Measurements from ENCODE around the gene BRMS1. TPM values are rescaled to one million over a fixed set of nuclear protein-coding genes. Genes with fewer than 3 reads are reported as not detected.
A peak's percentile ranks its signal among the peaks of the same experiment; 100 is the strongest.
"Not testable (repeated sequence)": the region's sequence is repeated elsewhere in the genome, so short reads cannot be mapped to it uniquely, and the experiment has no call there.

The BRMS1 gene
- total RNA-seq, 1 donor from 2014 or later: 37.8 TPM

GRCh38 chr11:66322732-66323427 is 22.0 kb downstream of the BRMS1 start:
- H3K27me3 ChIP-seq (ENCODE audit: low read depth): no peaks in the 10 kb centered on the region
- H3K4me1 ChIP-seq: peaks cover 28% of the 10 kb centered on the region
- no peak overlapping the region for H3K4me3 ChIP-seq
- no peak overlapping the region for H3K27ac ChIP-seq
- DNase-seq (no peak), ATAC-seq (no peak)
- no peaks in the 10 kb centered on the region for H3K36me3 ChIP-seq
- no peaks in the 10 kb centered on the region for H3K9me3 ChIP-seq
- intact Hi-C loops (cut with DNase I): no loop called here
- TF ChIP-seq CTCF (IDR thresholded peaks at IDR 0.05): no peak

GRCh38 chr11:66321606-66322005 is 23.3 kb downstream of the BRMS1 start:
- no peak for TF ChIP-seq CTCF (IDR thresholded peaks at IDR 0.05)
- H3K27ac ChIP-seq: no peak overlapping the region
- no peak for ATAC-seq

GRCh38 chr11:66320748-66321147 is 24.2 kb downstream of the BRMS1 start:
- DNase-seq; H3K27ac ChIP-seq; ATAC-seq; H3K9me3 ChIP-seq; H3K36me3 ChIP-seq; H3K27me3 ChIP-seq (ENCODE audit: low read depth); H3K4me3 ChIP-seq; intact Hi-C loops (cut with DNase I): not testable (repeated sequence)
- peaks cover 34% of the 10 kb centered on the region for H3K4me1 ChIP-seq

More at GRCh38 chr11:66321606-66322005, 23.3 kb downstream of the BRMS1 start:
- intact Hi-C loops (cut with DNase I): no loop called here
- H3K4me3 ChIP-seq: no peak overlapping the region
- peaks cover 31% of the 10 kb centered on the region for H3K4me1 ChIP-seq
- no peak for DNase-seq
- no peaks in the 10 kb centered on the region for H3K9me3 ChIP-seq
- no peaks in the 10 kb centered on the region for H3K27me3 ChIP-seq (ENCODE audit: low read depth)
- no peaks in the 10 kb centered on the region for H3K36me3 ChIP-seq

- H3K4me3 ChIP-seq; H3K27ac ChIP-seq; intact Hi-C loops (cut with DNase I); H3K27me3 ChIP-seq (ENCODE audit: low read depth); DNase-seq; H3K9me3 ChIP-seq; H3K36me3 ChIP-seq; ATAC-seq: not testable (repeated sequence)
- peaks cover 34% of the 10 kb centered on the region for H3K4me1 ChIP-seq
Measured at GRCh38 chr11:66320289-66320688, 24.6 kb downstream of the BRMS1 start.

- intact Hi-C loops (cut with DNase I): no loop called here
- H3K4me3 ChIP-seq: no peak overlapping the region
- DNase-seq (no peak), ATAC-seq (no peak)
- peaks cover 36% of the 10 kb centered on the region for H3K4me1 ChIP-seq
- no peak for TF ChIP-seq CTCF (IDR thresholded peaks at IDR 0.05)
- H3K27ac ChIP-seq: peak overlapping the region; percentile 6
- H3K27me3 ChIP-seq (ENCODE audit: low read depth): peaks cover 5% of the 10 kb centered on the region
- H3K9me3 ChIP-seq: no peaks in the 10 kb centered on the region
- no peaks in the 10 kb centered on the region for H3K36me3 ChIP-seq
Measured at GRCh38 chr11:66318600-66318970, 26.3 kb downstream of the BRMS1 start.

- intact Hi-C loops (cut with DNase I): no loop called here
- H3K27me3 ChIP-seq (ENCODE audit: low read depth): peaks cover 5% of the 10 kb centered on the region
- ATAC-seq: peak; percentile 18 to 39
- TF ChIP-seq CTCF (IDR thresholded peaks at IDR 0.05): no peak
- H3K9me3 ChIP-seq: no peaks in the 10 kb centered on the region
- H3K4me1 ChIP-seq: peaks cover 42% of the 10 kb centered on the region
- DNase-seq: no peak
- no peaks in the 10 kb centered on the region for H3K36me3 ChIP-seq
- no peak overlapping the region for H3K4me3 ChIP-seq
- H3K27ac ChIP-seq: peak overlapping the region; percentile 65
Measured at GRCh38 chr11:66317723-66318599, 26.9 kb downstream of the BRMS1 start.
